ENCODE data around the gene MOSMO. TPM values are rescaled to one million over a fixed set of nuclear protein-coding genes. Genes with fewer than 3 reads are reported as not detected.

MOSMO gene
- total and polyA plus RNA-seq, 4 donors = 3.9 to 13.6 (median 4.5) TPM

GRCh38 chr16:22031483-22032083, 23.7 kb downstream of the MOSMO start:
- H3K9me3 ChIP-seq (ENCODE audit: control insufficient read depth in 4 of 4, low read length in 3 of 4) = no peaks in the 10 kb centered on the region
- TF ChIP-seq JUND (IDR thresholded peaks at IDR 0.05) (no peak), EGR1 (IDR thresholded peaks at IDR 0.05; ENCODE audit: low read depth in 2 of 2) (no peak), ZBTB33 (IDR thresholded peaks at IDR 0.05) (no peak), ATF3 (IDR thresholded peaks at IDR 0.05) (no peak), TAF1 (conservative IDR thresholded peaks at IDR 0.05) (no peak), FOXA2 (IDR thresholded peaks at IDR 0.05) (no peak), FOXA1 (IDR thresholded peaks at IDR 0.05) (no peak), SP1 (IDR thresholded peaks at IDR 0.05) (no peak), HNF4G (IDR thresholded peaks at IDR 0.05) (no peak), YY1 (IDR thresholded peaks at IDR 0.05) (no peak)
- H3K9ac ChIP-seq (ENCODE audit: low read depth in 1 of 2, low read length in 2 of 2) = no peak overlapping the region
- H3K27ac ChIP-seq (ENCODE audit: low read depth in 1 of 2, low read length in 2 of 2) = no peak overlapping the region
- H3K36me3 ChIP-seq (ENCODE audit: control insufficient read depth in 4 of 4, insufficient read depth in 3 of 4, low read depth in 1 of 4, low read length in 3 of 4) = peaks cover 0 to 2% (median 0%) of the 10 kb centered on the region in 4 donors
- no peak overlapping the region for H3K4me3 ChIP-seq (ENCODE audit: low read depth in 1 of 3, low read length in 3 of 3)
- H3K4me1 ChIP-seq (ENCODE audit: control insufficient read depth in 4 of 4, insufficient read depth in 4 of 4, low read length in 3 of 4) = peaks cover 0 to 12% (median 3%) of the 10 kb centered on the region in 4 donors
- no peak for DNase-seq (ENCODE audit: low spot score)
- 75% methylated on average over 2 of the region's 2 CpGs for WGBS
- H3K27me3 ChIP-seq (ENCODE audit: control insufficient read depth in 4 of 4, insufficient read depth in 4 of 4, low read length in 3 of 4) = no peaks in the 10 kb centered on the region

DNA sequence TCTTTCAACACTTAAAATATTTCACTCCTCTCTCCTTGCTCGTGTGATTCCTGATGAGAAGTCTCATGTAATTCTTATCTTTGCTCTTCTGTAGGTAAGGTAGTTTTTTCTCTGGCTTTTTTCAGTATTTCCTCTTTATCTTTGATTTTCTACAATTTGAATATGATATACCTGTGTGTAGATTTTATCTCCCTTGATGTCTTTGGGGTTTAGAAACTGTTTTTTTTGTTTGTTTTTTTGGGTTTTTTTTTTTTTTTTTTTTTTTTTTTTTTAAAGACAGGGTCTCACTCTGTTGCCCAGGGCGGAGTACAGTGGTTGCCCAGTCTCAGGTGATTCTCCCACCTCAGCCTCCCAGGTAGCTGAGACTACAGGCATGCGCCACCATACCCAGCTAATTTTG, 26.6 kb downstream of the MOSMO start:
- peaks cover 0 to 3% (median 0%) of the 10 kb centered on the region in 4 donors for H3K36me3 ChIP-seq (ENCODE audit: control insufficient read depth in 4 of 4, insufficient read depth in 3 of 4, low read depth in 1 of 4, low read length in 3 of 4)

More for the DNA sequence above, 26.6 kb downstream of the MOSMO start:
- Histone ChIP-seq H3K9ac (ENCODE audit: low read depth in 1 of 2, low read length in 2 of 2) (no peak overlapping the region), H3K27ac (ENCODE audit: low read depth in 1 of 2, low read length in 2 of 2) (no peak overlapping the region), H3K9me3 (ENCODE audit: control insufficient read depth in 4 of 4, low read length in 3 of 4) (no peaks in the 10 kb centered on the region), H3K27me3 (ENCODE audit: control insufficient read depth in 4 of 4, insufficient read depth in 4 of 4, low read length in 3 of 4) (no peaks in the 10 kb centered on the region), H3K4me1 (ENCODE audit: control insufficient read depth in 4 of 4, insufficient read depth in 4 of 4, low read length in 3 of 4) (peaks cover 0 to 12% (median 3%) of the 10 kb centered on the region in 4 donors), H3K4me3 (ENCODE audit: low read depth in 1 of 3, low read length in 3 of 3) (no peak overlapping the region)
- DNase-seq (ENCODE audit: low spot score) = no peak
- no peak for TF ChIP-seq RXRA (IDR thresholded peaks at IDR 0.05)
- TF ChIP-seq, protein P1, sequence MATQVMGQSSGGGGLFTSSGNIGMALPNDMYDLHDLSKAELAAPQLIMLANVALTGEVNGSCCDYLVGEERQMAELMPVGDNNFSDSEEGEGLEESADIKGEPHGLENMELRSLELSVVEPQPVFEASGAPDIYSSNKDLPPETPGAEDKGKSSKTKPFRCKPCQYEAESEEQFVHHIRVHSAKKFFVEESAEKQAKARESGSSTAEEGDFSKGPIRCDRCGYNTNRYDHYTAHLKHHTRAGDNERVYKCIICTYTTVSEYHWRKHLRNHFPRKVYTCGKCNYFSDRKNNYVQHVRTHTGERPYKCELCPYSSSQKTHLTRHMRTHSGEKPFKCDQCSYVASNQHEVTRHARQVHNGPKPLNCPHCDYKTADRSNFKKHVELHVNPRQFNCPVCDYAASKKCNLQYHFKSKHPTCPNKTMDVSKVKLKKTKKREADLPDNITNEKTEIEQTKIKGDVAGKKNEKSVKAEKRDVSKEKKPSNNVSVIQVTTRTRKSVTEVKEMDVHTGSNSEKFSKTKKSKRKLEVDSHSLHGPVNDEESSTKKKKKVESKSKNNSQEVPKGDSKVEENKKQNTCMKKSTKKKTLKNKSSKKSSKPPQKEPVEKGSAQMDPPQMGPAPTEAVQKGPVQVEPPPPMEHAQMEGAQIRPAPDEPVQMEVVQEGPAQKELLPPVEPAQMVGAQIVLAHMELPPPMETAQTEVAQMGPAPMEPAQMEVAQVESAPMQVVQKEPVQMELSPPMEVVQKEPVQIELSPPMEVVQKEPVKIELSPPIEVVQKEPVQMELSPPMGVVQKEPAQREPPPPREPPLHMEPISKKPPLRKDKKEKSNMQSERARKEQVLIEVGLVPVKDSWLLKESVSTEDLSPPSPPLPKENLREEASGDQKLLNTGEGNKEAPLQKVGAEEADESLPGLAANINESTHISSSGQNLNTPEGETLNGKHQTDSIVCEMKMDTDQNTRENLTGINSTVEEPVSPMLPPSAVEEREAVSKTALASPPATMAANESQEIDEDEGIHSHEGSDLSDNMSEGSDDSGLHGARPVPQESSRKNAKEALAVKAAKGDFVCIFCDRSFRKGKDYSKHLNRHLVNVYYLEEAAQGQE (IDR thresholded peaks at IDR 0.05) = no peak
- no peak for TF ChIP-seq HNF4A (conservative IDR thresholded peaks at IDR 0.05)
- no peak for TF ChIP-seq HNF4G (IDR thresholded peaks at IDR 0.05)
- TF ChIP-seq RAD21 (IDR thresholded peaks at IDR 0.05) = no peak
- TF ChIP-seq, protein P2, sequence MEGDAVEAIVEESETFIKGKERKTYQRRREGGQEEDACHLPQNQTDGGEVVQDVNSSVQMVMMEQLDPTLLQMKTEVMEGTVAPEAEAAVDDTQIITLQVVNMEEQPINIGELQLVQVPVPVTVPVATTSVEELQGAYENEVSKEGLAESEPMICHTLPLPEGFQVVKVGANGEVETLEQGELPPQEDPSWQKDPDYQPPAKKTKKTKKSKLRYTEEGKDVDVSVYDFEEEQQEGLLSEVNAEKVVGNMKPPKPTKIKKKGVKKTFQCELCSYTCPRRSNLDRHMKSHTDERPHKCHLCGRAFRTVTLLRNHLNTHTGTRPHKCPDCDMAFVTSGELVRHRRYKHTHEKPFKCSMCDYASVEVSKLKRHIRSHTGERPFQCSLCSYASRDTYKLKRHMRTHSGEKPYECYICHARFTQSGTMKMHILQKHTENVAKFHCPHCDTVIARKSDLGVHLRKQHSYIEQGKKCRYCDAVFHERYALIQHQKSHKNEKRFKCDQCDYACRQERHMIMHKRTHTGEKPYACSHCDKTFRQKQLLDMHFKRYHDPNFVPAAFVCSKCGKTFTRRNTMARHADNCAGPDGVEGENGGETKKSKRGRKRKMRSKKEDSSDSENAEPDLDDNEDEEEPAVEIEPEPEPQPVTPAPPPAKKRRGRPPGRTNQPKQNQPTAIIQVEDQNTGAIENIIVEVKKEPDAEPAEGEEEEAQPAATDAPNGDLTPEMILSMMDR (IDR thresholded peaks at IDR 0.05; ENCODE audit: low read depth, low read length, missing input control) = no peak
- TF ChIP-seq ZBTB33 (IDR thresholded peaks at IDR 0.05) = no peak
- TF ChIP-seq, protein P3, sequence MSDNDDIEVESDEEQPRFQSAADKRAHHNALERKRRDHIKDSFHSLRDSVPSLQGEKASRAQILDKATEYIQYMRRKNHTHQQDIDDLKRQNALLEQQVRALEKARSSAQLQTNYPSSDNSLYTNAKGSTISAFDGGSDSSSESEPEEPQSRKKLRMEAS (IDR thresholded peaks at IDR 0.05) = no peak
- TF ChIP-seq GABPA (IDR thresholded peaks at IDR 0.05 in 1 of 2, conservative IDR thresholded peaks at IDR 0.05 in 1 of 2) = no peak
- TF ChIP-seq FOXA1 (IDR thresholded peaks at IDR 0.05) = no peak
- TF ChIP-seq JUND (IDR thresholded peaks at IDR 0.05) = no peak
- 97% methylated on average over 3 of the region's 3 CpGs for WGBS

All from liver (tissue), 9 donors.